Activated CD4-positive, alpha-beta T cell treated with anti-CD3 and anti-CD28 coated beads, Interleukin-2, amount 50 U/mL, for 4 hours (primary cell): ENCODE results near the gene GNAQ.
"Not testable (repeated sequence)": the region's sequence is repeated elsewhere in the genome, so short reads cannot be mapped to it uniquely, and the experiment has no call there.

Experiments used
- DNase-seq, 2 experiments: peaks; one replicate each; pipeline ENCODE4 v3.0.0-alpha.2; 2020

Gene GNAQ

DNA sequence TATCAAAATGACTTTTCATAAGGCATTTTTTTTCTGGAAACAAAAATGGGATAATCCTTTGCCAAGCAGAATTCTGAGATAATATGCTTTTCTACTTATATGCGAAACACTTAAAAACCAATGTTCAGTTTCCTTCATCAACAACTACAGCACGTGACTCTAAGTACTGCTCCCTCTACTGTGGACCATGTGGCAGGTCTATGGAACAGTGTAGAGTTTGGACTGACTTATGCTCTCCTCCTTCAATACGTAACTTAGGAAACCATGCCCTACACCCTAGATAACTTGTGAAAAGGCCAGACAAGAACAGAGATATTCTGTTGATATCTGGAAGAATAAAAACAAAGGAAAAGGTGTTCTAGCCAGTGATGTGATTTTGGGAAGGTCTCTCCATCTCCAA, 272.2 kb downstream of the GNAQ start:
- DNase-seq: no peak

DNA sequence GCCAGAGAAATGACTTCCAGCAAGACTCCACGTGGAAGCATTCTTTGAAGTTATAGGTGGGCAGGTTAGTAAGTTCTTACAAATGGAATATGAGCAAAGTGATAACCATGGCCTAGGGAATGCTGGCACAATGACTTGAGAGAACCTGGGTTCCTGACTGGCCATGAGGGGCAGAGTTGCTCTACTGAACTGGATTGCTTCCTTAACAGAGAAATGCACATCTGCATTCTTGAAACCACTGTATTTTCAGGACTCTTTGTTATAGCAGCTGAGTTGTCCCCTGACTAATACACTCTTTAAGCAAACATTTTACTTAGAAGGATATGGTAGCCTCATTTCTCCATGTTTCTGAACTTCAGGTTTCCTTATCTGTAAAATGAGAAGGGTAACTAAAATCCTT, 275.2 kb downstream of the GNAQ start:
- DNase-seq: no peak

DNA sequence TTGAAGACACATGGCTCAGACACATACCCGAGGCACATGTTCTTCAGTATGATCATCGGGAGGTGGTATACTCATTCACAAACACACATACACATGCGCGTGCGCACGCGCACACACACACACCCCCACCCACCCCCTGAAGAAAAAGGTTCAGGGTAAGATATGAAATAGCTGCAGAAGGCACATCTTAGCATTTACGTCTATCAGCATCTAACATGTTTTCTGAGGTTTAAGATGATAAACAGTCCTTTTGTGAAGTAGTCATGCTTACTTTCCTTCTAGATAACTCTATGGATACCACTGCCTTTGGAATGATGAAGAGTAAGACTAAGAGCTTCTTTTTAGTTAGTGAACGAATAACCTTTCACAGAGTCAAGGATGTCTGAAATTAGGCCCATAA, 278.4 kb downstream of the GNAQ start:
- DNase-seq: no peak

DNA sequence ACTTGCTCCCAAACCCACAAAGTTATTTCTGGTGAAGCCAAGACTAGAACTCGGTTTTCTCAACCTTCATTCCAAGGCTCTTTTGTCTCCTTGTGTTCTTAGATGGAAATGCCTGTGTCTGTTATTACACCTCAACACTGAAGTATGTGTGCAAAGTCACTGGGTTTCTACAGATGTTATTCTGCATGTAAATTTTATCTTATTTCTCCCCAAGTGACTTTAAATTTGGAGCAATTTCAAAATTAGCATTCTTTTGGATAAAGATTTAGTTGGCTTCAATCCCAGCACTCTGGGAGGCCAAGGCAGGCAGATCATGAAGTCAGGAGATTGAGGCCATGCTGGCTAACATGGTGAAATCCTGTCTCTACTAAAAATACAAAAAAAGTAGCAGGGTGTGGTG, 279.1 kb downstream of the GNAQ start:
- no peak for DNase-seq

DNA sequence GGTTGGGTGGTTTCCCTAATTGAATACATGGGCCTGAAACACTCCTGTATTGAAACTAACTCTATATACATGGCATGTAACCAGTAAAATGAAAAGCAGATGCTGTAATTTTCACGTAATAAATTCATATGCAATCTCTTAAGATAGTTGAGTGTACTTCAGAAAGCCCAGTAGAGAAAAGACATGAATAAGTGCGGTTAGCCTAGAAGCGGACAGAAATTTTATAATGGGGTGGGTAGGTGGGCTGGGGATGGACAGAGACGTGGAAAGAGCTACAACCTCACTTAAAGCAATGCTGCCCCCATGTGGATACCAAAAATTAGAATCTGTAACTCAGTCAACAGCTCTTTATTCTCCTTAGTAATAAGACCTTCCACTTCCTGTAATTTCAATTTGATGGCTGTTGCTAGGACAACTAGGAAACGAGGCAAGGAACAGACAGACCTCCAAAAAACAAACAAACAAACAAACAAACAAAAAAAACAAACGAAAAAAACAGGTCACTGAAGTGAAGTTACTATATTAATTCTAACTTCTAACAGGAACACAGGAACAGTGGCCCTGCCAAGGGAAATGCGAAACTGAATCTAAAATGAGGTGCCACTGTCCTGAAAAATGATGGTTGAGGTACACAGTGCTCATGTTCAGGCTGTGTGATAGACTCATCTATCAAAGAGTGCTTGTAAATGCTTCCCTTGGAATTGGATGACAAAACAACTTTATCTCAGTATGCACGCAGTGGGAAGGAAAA, 280.1 kb downstream of the GNAQ start:
- DNase-seq: no peak

DNA sequence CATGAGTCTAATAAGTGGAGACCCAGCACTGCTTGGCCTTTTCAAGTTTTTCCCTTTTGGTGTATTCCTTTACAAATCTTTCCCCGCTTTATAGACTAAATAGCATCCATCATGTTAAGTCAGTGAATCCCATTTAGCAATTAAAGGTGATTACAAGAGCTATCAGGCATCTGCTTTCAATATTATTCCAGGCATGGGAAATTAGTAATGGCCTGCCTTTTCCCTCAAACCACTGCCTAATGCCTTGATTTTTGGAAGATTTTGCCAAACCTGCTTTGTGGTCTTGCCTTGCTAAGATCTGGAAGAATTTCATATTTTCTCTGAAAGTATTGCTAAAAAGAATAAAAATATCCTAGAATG, 280.6 kb downstream of the GNAQ start:
- DNase-seq: no peak

DNA sequence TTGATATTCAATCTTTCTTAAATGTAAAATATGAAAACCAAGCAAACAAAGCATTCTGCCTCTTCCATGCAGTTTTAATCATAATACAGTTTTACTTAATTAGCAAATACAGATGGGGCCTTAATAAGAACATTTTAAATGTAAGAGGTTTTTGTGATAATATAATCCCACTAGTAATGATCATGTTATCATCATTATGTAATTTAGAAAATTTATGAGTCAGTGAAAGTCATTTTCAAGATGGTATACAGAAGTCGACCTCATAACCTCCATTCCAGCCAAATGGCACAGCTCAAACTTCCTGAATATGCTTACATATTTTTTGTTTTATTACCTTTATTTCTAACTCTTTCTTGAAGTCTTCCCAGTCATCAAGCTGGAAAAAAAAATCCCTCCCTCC, 281.3 kb downstream of the GNAQ start:
- DNase-seq: no peak

DNA sequence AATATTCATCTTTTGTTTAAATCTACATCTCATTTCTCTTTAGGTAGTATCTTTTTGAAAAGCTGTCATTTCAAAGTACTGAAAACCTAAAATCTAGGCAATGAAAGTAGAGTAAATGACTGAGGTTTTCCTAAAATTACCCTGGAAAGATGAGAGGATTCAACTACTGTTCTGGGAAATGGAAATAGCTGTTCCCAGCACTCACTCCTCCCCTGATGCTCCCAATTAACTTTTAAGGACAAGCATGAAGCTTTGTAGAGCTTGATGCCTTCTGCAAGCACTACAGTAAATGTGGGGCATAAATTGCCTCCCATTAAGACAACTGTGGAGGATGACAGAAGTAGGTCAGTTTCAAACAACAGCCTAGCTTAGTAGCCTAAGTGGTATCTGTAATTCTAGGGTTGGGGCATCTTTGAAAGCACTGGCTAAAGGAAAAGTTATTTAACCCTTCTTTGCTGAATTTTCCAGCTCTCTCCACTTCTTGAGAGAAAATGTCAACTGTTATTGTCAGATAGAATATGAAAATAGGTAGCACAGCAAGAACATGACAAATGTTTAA, 283.3 kb downstream of the GNAQ start:
- no peak for DNase-seq

DNA sequence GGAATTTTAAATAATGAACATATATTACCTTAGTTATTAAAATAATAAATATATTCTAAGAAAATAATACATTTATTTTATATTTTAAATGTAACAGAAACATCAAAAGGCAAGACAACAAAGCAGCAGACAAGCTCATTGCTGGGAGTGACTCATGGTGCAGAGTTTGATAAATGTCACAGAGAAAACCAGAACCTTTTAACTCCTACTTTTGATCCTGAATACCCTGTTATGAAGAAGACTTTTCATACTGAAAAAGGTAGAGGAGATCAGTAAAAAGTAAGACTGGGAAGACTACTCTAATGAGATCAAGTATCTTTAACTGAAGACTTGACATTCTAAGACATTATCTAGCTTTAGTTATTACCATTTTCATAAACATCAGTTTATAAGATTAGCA, 284.4 kb downstream of the GNAQ start:
- no peak for DNase-seq

DNA sequence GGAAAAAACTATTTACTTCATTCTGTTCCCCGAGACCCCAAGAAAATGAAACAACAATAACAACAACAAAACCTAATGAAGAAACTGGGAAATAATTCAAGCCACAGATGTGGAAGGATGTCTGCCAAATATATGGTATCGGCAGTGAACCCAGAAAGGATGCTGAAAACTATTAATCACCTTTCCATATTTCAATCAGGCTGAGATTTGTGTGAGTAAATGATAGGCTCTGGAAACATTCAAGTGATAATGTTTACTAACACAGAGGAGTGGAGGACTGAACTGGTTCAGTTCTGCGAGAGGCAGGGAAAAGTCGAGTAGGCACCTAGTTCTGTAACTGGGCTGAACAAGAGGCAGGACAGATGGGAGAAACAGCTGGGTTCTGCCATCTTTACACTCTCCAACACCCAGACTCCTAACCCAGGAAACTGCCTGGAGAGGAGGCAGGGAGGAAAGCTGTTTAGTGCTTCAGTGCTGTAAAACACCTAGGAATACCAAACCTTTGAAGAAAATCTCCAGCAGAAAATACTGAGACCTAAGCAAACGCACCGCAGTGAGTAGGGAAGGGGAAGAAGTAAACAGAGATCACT, 286.7 kb downstream of the GNAQ start:
- no peak for DNase-seq

DNA sequence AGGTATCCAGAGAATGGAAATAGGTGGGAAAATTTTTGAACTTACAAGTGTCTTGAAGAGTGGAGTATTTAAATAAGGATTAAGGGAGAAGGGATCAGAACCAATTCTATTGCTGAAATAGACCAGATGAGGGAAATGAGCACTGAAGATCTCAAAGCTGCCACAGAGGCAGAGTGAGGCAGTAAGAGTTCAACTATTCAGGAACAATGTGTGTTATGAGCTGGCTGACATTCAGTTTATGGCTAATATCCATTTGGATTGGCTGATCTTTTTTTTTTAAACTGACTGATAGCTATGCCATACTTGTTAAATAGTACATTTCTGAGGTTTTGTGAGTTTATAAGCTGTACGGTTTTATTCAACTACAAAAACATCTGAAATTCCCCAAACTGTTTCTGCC, 288.2 kb downstream of the GNAQ start:
- no peak for DNase-seq

DNA sequence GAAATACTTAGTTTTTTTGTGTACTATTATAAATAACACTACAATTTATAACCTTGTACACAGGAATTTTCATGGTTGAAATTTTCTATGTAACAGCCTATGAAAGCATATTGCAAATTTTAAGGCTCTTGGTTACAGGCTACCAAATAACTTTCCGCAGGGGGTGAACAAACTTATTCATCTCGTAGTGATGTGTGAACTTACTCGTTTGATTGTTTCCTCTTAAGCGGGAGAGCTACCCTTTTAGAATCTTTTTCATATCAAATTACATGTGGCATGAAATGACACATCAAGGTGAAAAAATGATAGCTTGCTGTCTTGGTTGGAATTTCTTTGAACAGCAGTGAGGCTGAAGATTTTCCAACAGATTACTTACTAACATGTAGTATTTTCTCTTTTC, 292.7 kb downstream of the GNAQ start:
- DNase-seq: no peak

DNA sequence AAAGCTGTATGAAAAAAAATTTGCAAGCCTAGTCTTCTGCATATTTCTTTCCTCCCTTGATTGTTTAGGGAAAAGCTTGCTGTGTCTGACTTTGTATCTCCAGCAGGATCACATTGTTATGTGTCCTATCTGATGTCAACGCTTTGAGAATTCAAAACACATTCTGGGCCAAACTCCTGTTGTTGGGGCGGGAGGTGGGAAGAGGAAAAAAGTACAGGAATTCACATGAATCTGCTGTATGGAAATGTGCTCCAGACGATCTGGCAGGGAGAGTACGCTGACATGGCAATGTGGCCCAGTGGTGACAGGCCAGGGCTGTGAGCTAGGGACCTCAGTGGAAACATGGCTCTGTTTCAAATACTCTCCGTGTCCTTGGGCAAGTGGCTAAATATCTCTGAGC, 296.1 kb downstream of the GNAQ start:
- no peak for DNase-seq

DNA sequence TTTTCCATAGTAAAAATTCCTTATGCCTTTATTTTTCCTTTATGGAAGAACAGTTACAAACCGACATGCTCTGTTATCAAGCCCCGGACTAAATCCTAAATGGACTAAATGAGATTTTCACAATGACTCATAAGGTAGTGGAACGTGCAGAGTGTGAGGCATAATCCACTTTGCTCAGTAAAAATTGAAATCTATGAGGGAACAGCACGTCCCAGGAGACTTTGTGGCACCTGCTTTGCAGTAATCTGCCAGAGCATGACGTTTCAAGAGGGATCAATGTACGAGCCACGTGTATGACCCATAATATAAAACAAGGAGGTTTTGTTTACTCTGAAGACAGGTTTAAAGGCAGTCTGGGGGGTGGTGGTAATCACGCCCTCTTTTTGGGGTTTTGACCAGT, 299.7 kb downstream of the GNAQ start:
- no peak for DNase-seq

DNA sequence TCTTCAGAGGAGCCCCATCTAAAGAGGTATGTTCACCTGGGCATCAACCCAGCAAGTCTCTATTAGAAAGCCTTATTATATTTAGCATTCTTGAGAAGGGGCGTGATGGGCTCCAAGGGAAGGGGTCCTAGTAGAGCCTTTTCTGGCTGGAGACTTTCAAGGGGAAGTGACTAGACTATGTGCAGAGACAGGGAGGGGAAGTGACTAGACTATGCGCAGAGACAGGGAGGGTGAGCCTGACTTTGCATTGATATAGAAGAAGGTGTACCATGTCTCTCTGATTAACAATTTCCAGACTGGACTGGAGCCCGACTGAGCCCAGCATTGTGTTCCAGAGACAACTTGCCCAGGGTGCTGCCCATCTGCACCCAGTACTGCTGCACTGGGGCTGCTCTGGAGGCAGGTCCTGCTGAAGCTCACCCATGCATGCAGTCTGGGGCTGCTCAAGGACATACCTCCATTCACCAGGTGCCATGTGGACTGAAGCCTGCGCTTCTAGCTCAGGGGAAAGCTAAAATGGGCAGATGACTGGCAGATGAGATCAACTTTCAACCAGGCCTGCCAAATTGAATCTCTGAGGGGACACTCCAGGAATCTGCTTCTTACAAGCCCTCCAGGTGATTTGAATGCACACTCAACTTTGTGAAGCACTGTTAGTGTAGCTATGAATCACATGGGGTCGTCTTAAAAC, 300.5 kb downstream of the GNAQ start:
- no peak for DNase-seq

DNA sequence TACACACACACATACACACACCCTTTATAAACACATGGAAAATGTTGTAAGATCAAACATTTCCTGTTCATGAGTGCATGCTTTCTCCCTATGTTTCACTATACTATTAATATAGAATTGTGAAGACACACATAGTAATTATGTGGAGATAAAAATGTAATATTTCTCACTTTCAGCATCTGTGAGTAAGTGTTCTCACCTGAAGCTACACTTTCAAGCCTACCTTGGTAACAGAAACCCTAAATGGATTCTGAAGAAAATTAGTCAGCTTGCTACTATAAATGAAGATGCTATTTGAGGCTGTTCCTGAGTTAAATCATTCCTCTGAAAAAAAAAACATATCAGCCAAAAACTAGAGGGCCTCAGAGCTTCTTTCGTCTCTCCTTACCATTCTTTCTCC, 302.4 kb downstream of the GNAQ start:
- DNase-seq: no peak

DNA sequence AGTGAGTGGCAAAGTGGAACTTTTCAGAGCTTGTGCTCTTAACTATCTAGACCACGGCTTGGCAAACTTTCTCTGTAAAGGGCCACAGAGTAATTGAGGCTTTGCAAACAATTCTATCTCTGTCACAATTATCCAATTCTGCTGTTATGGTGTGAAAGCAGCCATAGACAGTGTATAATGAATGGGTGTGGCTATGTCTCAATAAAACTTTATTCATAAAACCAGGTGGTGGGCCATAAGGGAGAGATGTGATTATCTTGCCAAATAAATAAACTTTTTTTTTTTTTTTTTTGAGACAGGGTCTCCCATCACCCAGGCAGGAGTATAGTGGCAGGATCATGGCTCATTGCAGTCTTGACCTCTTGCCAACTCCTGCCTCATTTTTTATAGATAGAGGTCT, 304.8 kb downstream of the GNAQ start:
- no peak for DNase-seq

DNA sequence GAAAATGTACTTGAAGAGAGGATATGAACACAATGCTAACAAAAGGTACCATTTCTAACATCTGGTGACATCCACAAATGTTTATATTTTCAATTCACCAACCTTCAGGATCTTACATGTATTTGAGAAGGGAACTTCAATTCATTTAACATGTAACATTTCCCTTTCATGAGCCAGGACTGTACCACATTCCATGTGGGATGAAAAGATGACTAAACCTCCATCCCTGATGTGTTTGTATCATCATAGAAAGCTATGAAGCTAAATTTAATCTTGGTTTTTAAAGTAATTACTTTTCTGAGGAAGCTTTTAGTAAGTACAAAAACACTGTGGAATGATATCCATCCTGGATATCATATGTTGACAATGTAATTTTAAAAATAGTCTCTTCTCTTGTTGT, 305.3 kb downstream of the GNAQ start:
- DNase-seq: no peak

DNA sequence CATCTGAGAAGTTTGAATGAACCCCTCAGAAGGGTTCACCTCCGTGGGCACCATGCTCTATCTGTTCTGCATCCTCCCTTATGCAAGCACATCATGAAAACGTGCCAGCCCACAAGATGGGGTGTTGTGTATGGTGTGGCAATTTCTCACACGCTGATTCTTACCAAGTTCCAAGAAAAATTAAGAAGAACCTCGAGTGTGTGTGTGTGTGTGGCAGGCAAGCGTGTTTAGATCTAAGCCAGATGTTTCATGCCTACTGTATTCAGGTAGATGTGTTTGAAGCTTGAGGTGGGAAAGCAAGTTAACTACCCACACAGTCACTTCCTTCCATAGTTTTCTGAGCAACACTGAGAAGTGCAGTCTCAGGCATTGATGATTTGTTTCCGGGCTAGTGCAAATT, 305.8 kb downstream of the GNAQ start:
- DNase-seq: no peak

DNA sequence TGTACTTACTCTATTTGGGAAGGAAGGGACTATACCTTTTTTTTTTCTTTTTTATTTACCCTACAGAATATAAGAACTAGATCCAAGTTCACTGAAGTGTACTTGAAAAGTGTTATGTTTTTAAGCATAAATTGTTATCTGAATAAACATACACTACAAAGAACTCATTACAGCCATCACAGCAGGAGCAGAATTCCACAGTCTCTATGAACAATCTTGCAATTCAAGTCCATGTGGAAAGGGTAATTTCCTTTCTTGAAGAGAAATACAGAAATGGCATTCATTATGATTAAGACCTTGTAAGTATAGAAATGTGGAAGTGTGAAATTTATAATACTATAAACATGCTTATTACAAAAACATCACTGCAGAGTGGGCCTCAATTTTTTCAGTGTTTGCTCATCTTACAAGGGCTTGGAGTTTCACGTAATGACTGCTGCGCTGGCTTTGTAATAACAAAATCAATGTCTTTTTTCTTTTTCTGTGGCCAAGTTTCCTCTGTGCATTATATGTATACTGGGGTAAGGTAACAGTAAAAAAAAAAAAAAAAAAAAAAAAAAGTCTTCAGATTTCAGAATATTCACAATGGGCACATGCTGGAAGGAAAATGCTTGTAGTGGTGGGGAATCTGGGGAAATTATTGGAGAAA, 306.4 kb downstream of the GNAQ start:
- DNase-seq: no peak

DNA sequence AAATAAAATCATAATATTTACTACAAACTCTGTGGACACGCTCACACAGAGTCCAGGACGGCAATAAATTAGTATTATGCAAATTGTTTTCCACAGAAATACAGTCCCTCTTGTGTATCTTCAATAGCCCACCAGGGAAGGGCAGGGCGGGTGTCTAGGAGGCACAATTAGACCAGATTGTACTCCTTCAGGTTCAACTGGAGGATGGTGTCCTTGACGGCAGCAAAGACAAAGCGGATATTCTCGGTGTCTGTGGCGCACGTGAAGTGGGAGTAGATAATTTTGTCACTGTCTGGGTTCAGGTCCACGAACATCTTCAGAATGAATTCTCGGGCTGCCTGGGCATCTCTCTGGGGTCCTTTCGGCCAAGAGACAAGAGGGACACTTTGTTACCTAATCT, 310.5 kb downstream of the GNAQ start:
- DNase-seq: not testable (repeated sequence)

DNA sequence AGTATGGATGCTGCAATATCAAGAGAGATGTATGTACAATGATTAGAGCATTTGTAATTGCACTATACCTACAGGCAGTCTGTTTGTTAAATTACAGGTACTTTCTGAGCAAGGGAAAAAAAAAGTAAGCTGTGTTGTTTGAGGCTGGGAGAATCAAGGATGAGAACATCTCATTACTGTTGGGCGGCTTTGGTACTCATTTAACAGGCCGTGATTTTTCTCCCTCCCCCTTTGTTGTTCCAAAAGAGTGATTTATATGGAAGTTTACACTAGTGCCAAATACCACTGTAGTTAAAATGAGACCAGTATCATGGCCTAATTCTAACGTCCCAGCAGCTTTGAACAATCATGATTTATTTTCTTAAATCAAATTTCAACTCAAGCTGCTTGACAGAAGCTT, 312.3 kb downstream of the GNAQ start:
- DNase-seq: no peak

DNA sequence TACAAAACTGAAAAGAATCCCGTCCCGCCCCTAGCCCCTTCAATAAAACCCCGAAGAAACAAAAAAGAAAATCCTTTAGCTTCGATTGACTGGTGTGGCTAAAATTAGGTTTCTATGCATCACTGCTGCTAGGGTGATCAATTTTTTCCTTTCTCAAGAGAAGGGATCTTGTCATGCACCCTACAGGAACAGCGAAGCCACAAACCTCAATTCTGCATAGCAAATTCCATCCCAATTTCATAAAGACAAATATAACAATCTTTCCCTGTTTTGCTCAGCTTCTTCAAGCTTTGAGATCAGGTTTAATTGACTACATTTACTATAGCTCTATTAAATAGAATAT, 313.3 kb downstream of the GNAQ start:
- DNase-seq: not testable (repeated sequence)
